Activated T-cell treated with anti-CD3 and anti-CD28 coated beads, Interleukin-2, amount 50 U/mL, for 72 hours (primary cell): Measurements from ENCODE around the gene GIMAP2. TPM values are rescaled to one million over a fixed set of nuclear protein-coding genes. Genes with fewer than 3 reads are reported as not detected.

Experiments
- ATAC-seq, 2 donors: fragments of 150-1000 bp; cut with Tn5 transposase; replicated peaks in 1 of 2; 2 replicates each; pipeline ENCODE4 v1.10.0; 2021; ENCODE audit warnings: moderate library complexity in 2 of 2, mild to moderate bottlenecking in 1 of 2
- DNase-seq, 2 donors: peaks; one replicate each; pipeline ENCODE4 v3.0.0; 2021 to 2022; ENCODE audit warnings: mixed read lengths in 1 of 2
- H3K27ac Mint-ChIP-seq: one replicate; pipeline ENCODE4 v1.8.0; 2022; ENCODE audit warnings: mild to moderate bottlenecking, moderate library complexity, mixed read lengths
- H3K27me3 Mint-ChIP-seq: one replicate; pipeline ENCODE4 v1.8.0; 2022; ENCODE audit warnings: low read depth, mixed read lengths
- H3K36me3 Mint-ChIP-seq, 2 donors: one replicate each; pipeline ENCODE4 v1.8.0; 2022; ENCODE audit warnings: mixed read lengths in 2 of 2, mild to moderate bottlenecking in 1 of 2; ENCODE audit not compliant: insufficient read depth in 2 of 2
- H3K4me1 Mint-ChIP-seq: one replicate; pipeline ENCODE4 v1.8.0; 2022; ENCODE audit warnings: low read depth, mixed read lengths
- H3K4me3 Mint-ChIP-seq, 2 donors: one replicate each; pipeline ENCODE4 v1.8.0; 2022; ENCODE audit warnings: mild to moderate bottlenecking in 2 of 2, mixed read lengths in 2 of 2, moderate library complexity in 2 of 2
- H3K9me3 Mint-ChIP-seq, 2 donors: one replicate each; pipeline ENCODE4 v1.8.0; 2022; ENCODE audit warnings: mixed read lengths in 2 of 2
- total RNA-seq, 2 donors: library from RNA; stranded (reverse); gene quantifications; one replicate each; pipeline ENCODE4 v1.2.3, GENCODE V29; 2022

Gene GIMAP2
- total RNA-seq, 2 donors from 2014 or later = 47.8 to 59.4 TPM

DNA sequence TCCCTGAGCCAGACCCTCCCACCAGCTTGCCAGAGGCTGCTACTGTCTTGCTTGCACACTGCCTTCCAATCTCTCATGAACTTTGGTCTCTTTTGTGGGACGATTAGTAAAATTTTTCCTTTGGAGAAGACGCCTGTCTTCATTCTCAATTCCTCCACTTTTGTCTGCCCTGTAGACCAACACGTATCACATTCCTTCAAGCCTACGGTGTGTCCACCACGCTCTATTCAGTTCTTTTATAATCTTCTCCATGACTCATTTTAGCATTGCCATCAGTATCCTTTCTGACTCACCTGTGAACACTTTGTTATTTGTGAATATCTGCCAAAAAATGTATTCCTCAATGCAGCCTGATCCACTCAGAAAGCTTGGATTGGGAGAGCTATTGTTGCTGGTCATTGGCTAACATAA, 53.1 kb downstream of the GIMAP2 start:
- Mint-ChIP-seq H3K9me3 (peaks cover 4% of the 10 kb centered on the region in 2 donors), H3K4me3 (peak overlapping the region; percentile 91 to 97), H3K27me3 (no peaks in the 10 kb centered on the region), H3K4me1 (peaks cover 92% of the 10 kb centered on the region), H3K27ac (peak overlapping the region; percentile 97), H3K36me3 (peaks cover 35 to 48% of the 10 kb centered on the region in 2 donors)
- DNase-seq (no peak), ATAC-seq (peak; percentile 33 to 40)

DNA sequence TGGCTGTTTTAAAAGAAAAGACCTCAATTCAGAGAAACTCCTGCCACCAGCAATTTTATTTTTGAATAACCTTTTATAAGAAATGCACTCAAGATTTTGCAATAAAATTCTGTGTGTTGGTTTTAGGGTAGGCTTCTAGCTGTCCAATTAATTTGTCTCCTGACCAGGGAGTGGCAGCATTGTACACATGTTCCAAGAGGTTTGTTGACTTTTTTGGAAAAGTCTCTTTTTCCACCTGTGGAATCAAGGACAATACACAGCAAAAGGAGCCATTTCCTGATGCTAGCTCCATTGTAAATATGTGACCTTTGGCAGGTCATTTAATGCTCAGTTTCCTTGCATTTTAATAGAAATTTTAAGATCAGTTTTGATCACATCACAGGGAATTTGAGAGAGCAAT, 53.5 kb downstream of the GIMAP2 start:
- DNase-seq (no peak), ATAC-seq (no peak)
- Mint-ChIP-seq H3K27ac (peak overlapping the region; percentile 97), H3K4me1 (peaks cover 92% of the 10 kb centered on the region), H3K36me3 (peaks cover 36 to 50% of the 10 kb centered on the region in 2 donors), H3K9me3 (peaks cover 4% of the 10 kb centered on the region in 2 donors), H3K27me3 (no peaks in the 10 kb centered on the region), H3K4me3 (peak overlapping the region; percentile 91 to 97)

DNA sequence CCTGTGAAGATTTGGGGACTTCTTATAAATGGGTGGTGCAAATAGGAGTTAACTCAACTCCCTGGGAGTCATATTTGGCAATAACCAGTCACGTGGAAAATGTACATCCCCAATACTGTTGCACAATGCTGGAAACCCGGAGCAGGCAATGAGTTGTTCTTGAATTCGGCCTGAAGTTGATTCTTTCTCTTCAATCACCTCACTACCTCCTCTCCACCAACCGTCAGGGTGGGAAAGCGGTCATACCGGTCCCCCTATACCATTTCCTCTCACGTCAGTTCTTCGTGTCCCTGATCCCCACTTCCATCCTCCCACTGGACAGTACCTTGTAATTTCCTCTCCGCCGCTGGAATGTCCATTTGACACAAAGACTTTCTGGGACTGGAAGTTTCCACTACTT, 54.5 kb downstream of the GIMAP2 start:
- Mint-ChIP-seq H3K27ac (peak overlapping the region; percentile 97), H3K27me3 (no peaks in the 10 kb centered on the region), H3K4me1 (peaks cover 92% of the 10 kb centered on the region), H3K9me3 (peaks cover 4% of the 10 kb centered on the region in 2 donors), H3K4me3 (peak overlapping the region; percentile 91 to 94), H3K36me3 (peaks cover 41 to 58% of the 10 kb centered on the region in 2 donors)
- no peak for DNase-seq
- no peak for ATAC-seq

DNA sequence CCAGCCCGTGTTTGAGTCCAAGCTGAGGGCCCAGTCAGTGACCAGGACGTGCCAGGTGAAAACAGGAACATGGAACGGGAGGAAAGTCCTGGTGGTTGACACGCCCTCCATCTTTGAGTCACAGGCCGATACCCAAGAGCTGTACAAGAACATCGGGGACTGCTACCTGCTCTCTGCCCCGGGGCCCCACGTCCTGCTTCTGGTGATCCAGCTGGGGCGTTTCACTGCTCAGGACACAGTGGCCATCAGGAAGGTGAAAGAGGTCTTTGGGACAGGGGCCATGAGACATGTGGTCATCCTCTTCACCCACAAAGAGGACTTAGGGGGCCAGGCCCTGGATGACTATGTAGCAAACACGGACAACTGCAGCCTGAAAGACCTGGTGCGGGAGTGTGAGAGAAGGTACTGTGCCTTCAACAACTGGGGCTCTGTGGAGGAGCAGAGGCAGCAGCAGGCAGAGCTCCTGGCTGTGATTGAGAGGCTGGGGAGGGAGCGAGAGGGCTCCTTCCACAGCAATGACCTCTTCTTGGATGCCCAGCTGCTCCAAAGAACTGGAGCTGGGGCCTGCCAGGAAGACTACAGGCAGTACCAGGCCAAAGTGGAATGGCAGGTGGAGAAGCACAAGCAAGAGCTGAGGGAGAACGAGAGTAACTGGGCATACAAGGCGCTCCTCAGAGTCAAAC, 56.9 kb downstream of the GIMAP2 start:
- Mint-ChIP-seq H3K9me3 (peaks cover 4% of the 10 kb centered on the region in 2 donors), H3K27me3 (no peaks in the 10 kb centered on the region), H3K4me1 (peaks cover 90% of the 10 kb centered on the region), H3K27ac (peak overlapping the region; percentile 97), H3K36me3 (peaks cover 41 to 59% of the 10 kb centered on the region in 2 donors), H3K4me3 (peak overlapping the region; percentile 91 to 94)
- peak in 1 of 2 donors; percentile 52 for DNase-seq
- ATAC-seq = peak; percentile 21 to 35

Other genes starting within 250 kb of the GIMAP2 start
- gene GIMAP8, start 235.1 kb upstream of the GIMAP2 start, total RNA-seq = 10 to 100 TPM; 10.2 to 13.1 TPM
- 10 to 100 TPM; 45.1 to 50.7 TPM for gene GIMAP7, start 170.8 kb upstream of the GIMAP2 start, total RNA-seq
- 100 to 1,000 TPM; 114 to 156 TPM for gene GIMAP4, start 118.3 kb upstream of the GIMAP2 start, total RNA-seq
- gene GIMAP6, start 53.3 kb upstream of the GIMAP2 start, total RNA-seq = 10 to 100 TPM; 35.1 to 41.6 TPM
- gene GIMAP1, start 30.9 kb downstream of the GIMAP2 start, total RNA-seq = 1 to 10 TPM; 5.5 to 9.3 TPM
- gene GIMAP5, start 51.7 kb downstream of the GIMAP2 start, total RNA-seq = 10 to 100 TPM; 43.5 to 50.5 TPM
- not detected for gene TMEM176B, start 114.7 kb downstream of the GIMAP2 start, total RNA-seq
- gene TMEM176A, start 115.1 kb downstream of the GIMAP2 start, total RNA-seq = under 1 TPM; 0.24 to 0.30 TPM
- gene AOC1, start 166.8 kb downstream of the GIMAP2 start, total RNA-seq = not detected